HG03457 (cell line): ENCODE measurements around the gene COL13A1.

Source experiments
- ATAC-seq: cut with Tn5 transposase; IDR thresholded peaks from one replicate; pipeline ENCODE4 v1.9.1; 2021; ENCODE audit warnings: moderate number of reproducible peaks; ENCODE audit not compliant: unreplicated experiment

Gene COL13A1

GRCh38 chr10:69818676-69819239 is 17.1 kb downstream of the COL13A1 start:
- ATAC-seq: no peak

- no peak for ATAC-seq
Measured at GRCh38 chr10:69819716-69820506, 18.2 kb downstream of the COL13A1 start.

GRCh38 chr10:69820817-69821216 is 19.1 kb downstream of the COL13A1 start:
- ATAC-seq: no peak

DNA sequence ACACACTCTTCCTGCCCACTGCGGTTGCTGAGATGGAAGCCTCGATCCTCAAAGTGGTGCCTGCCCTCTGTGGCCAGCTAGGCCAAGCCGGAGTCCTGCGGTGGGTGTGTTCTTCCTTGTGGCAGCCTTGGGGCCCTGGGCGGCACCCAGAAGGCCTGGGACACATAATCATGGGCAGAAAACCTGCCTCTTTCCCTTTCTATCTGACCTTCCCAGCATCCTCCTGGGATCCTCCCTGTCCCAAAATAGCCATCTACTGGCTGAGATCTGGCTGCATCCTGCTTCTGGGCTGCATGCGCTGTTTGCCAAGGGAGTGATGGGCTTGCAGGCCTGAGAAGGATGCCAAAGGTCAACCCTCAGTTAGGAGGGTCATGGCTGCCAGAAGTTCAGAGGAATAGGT is 23.9 kb downstream of the COL13A1 start:
- no peak for ATAC-seq

DNA sequence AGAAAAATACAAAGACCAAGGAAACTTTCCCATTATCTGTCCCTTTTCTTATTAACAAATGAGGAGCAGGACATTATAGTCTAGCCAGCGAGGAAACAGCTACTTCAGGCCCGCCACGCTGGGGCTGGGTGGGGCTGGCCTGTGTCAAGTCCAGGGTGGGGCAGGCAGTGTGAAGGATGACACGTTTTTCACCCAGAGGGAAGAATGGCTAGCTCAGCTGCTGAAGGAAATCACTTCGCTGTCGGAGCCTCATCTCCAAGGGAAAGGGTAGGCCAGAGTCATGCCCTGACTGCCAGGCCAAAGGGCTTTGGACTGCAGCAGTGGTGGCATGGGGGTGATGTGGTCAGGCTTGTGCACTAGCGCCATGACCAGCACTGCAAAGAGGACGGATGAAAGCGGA is 24.4 kb downstream of the COL13A1 start:
- no peak for ATAC-seq

- no peak for ATAC-seq
Measured at GRCh38 chr10:69826789-69827554, 25.3 kb downstream of the COL13A1 start.

- ATAC-seq: no peak
Measured at GRCh38 chr10:69828144-69828870, 26.6 kb downstream of the COL13A1 start.

- ATAC-seq: no peak
Measured at GRCh38 chr10:69829775-69830174, 28.1 kb downstream of the COL13A1 start.

- ATAC-seq: no peak
Measured at GRCh38 chr10:69831231-69831855, 29.6 kb downstream of the COL13A1 start.

- ATAC-seq: no peak
Measured at GRCh38 chr10:69835233-69835632, 33.5 kb downstream of the COL13A1 start.

DNA sequence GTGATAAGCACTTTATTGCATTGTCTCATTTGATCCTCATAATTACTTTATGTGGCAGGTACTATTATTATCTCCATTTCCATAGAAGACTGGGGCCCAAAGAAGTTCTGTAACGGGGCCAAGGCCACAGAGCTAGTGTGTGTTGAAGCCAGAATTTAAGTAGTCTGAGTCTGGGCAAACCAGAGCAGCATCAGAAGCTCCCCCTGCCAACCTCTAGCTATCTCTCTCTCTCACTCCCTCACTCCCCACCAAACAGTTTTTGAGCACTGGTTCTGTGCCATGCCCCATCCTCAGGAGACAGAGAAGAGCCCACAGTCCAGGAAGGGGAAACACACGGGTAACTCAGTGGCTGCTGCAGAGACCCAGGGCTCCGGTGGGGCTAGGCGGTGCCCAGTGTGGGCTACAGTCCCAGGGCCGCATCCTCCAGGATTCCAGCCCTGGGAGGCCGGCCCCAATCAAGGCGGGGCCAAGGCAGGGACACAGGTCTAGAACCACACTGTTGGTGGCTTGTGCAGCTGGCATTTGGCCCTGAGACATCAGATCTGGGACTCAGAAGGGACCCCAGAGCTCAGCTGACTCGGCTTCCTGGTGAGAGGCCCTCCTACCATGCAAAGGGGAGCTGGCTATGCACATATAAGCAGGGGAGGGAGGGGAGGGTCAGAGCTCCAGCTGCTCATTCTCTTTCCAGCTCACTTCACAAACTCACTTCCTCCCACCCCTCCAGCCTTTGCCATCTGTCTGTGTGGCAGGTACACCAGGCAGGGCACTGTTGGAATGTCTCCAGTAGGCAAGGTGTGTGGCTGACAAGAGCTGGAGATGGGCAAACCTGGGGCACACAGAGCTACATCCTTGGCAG is 34.4 kb downstream of the COL13A1 start:
- ATAC-seq: no peak

DNA sequence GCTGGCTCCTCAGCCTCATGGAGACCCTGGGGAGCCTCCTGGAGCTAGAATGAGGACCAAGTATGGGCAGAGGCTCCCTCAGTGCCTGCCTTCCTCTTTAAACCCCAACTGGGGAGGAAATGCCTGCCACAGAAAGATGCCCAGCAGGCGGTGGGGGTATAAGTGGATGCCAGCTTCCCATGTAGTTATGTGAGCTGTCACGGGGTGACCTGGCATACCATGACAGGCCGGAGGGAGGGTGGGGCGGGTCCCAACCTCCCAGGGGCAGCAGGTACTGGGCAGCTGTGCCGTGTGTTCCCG is 35.0 kb downstream of the COL13A1 start:
- no peak for ATAC-seq

- ATAC-seq: no peak
Measured at GRCh38 chr10:69837261-69837660, 35.6 kb downstream of the COL13A1 start.

GRCh38 chr10:69838418-69838817 is 36.7 kb downstream of the COL13A1 start:
- no peak for ATAC-seq

DNA sequence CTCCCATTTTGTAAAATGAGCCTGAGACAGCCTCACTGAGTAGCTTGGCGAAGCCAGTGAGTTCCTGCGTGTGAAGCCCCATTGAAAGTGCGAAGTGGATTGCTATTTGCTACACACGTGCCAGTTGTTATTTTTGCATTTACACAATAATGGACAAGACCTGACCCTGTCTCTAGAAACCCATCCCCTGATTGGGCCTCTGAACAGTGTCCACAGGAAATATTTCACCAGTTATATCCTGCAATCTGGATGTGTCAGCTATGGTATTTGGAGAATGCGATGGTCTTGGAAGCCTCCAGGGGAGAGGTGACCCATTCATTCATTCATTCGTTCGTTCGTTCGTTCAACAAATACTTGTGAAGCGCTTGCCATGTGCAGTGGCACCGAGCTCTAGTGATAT is 37.1 kb downstream of the COL13A1 start:
- ATAC-seq: no peak

DNA sequence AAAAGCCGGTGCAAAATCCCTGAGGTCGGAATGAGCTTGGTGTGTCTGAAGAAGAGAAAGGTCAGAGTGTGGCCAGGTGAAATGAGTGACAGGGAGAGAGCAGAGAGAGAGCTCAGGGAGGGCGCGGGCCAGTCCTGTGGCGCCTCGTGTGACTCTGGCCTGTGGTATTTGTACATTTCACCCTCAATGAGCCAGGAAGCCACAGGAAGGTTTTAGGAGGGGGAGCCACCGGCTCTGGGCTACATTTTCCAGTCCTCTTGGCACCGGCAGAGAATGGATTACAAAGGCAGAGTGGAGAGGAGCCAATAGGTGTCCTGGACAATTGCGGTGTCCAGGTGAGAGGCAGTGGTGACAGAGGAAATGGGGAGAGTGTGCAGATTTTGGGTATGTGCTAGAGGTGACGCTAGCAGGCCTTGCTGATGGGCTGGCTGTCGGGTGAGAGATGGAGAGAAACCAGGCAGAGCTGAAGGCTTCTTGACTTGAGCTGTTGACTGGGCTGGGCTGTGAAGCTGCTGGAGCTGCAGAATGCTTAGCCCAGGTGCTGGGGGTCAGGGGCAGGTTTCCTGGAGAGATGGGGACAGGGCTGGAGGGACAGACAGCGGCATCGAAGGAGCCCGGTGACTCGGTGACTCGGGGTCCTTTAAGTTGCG is 38.1 kb downstream of the COL13A1 start:
- no peak for ATAC-seq

GRCh38 chr10:69840773-69841172 is 39.1 kb downstream of the COL13A1 start:
- no peak for ATAC-seq

DNA sequence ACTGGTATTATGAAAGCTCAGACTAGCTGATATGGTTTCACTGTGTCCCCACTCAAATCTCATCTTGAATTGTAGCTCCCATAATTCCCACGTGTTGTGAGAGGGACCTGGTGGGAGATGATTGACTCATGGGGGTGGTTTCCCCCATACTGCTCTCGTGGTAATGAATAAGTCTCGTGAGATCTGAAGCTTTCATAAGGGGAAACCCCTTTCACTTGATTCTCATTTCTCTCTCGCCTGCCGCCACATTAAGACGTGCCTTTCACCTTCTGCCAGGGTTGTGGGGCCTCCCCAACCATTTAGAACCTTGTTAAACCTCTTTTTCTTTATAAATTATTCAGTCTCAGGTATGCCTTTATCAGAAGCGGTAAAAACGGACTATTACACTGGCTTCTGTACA is 40.3 kb downstream of the COL13A1 start:
- no peak for ATAC-seq

DNA sequence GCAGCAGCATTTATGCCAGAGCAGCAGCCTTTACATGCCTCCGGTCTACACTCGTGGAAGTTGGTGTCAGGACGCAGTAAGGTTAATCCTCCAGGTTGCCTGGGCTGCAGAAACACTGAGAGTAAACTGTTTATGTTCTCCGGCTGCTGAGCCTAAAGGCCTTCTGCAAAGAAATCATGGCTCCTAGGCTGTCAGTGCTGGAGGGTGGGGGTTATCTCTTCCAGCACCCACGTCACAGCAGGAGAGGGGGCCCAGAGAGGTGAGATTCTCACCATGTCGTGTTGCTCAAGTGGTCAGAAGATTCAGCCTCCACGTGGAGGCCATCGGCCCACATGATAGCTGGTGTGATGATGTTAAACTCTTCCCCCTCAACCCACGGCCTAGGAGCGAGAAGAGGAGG is 41.2 kb downstream of the COL13A1 start:
- no peak for ATAC-seq

DNA sequence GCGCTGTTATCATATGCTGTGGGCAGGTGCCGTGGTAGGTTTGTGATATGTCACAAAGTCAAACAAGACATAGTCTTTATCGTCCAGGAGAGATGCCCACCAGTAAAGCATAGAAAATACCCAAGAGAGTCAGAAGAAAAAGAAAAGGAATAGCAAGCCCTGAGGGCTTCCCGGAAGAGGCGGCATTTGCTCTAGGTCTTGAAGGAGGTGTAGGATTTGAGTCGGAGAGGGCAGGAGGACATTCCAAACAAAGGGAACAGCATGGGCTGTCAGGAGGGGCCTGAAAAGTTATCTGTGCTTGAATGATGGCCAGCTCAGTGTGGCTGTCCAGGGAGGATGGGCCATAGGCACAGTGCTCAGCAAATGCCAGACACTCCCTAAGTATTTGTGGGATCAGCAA is 42.2 kb downstream of the COL13A1 start:
- no peak for ATAC-seq
